ENCODE data around the gene EML2.

DNA sequence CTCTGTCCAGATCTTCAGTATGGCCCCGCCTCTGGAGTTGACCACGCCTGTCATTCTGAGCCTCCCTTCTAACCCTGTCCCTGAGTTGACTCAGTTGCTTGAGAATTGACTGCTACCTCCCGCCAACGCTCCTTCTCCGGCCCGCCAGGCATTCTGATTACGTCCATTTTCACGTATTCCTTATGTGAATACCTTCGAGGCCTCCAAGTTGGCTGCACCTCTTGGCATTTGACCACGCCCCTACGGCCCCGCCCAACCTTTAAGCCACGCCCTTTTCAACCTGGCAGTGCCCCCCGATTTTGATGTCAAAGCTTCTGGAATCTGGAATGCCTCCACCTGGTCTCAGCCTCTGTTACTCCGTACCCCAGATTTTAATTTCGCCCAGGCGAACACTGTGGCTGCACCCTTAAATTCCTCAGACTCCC lies 1.7 kb upstream of the EML2 start:
- no peak for TF ChIP-seq POLR2AphosphoS5 (IDR thresholded peaks at IDR 0.05; ENCODE audit: low read depth, low read length)
- TF ChIP-seq TAF1 (IDR thresholded peaks at IDR 0.05; ENCODE audit: borderline replicate concordance, low read depth, low read length): no peak
- no peak for TF ChIP-seq POLR2A (IDR thresholded peaks at IDR 0.05; ENCODE audit: low read depth, low read length)

Data from GM12892 (cell line).